Measurements from ENCODE around the gene AKAP12.

The AKAP12 gene

GRCh38 chr6:151391471-151392413 lies 152.0 kb downstream of the AKAP12 start, which contains the start of gene ZBTB2:
TSS of gene ZBTB2 (minus strand) at chr6:151391559. CDS start at chr6:151373637, 17,922 bp downstream.
- DNase-seq = peak; percentile 77
- Histone ChIP-seq H3K36me3 (peaks cover 23% of the 10 kb centered on the region), H3K4me3 (ENCODE audit: low read depth, low read length) (peak within 1 kb of the TSS; percentile 91), H3K9me3 (ENCODE audit: severe bottlenecking) (no peaks in the 10 kb centered on the region), H3K27ac (peak within 1 kb of the TSS; percentile 99), H3K27me3 (ENCODE audit: insufficient read depth, low read depth, severe bottlenecking) (no peaks in the 10 kb centered on the region)
- no peak for TF ChIP-seq CTCF (IDR thresholded peaks at IDR 0.05; ENCODE audit: low read depth, low read length)

- no peak for TF ChIP-seq CTCF (IDR thresholded peaks at IDR 0.05; ENCODE audit: low read depth, low read length)
- DNase-seq = no peak
- H3K4me3 ChIP-seq (ENCODE audit: low read depth, low read length) = peak overlapping the region; percentile 91
- H3K36me3 ChIP-seq = peaks cover 28% of the 10 kb centered on the region
- peak overlapping the region; percentile 99 for H3K27ac ChIP-seq
- no peaks in the 10 kb centered on the region for H3K9me3 ChIP-seq (ENCODE audit: severe bottlenecking)
- H3K27me3 ChIP-seq (ENCODE audit: insufficient read depth, low read depth, severe bottlenecking) = no peaks in the 10 kb centered on the region
These were observed 152.7 kb downstream of the AKAP12 start for GRCh38 chr6:151392427-151392826.

GRCh38 chr6:151393410-151393809 lies 153.6 kb downstream of the AKAP12 start:
- no peaks in the 10 kb centered on the region for H3K9me3 ChIP-seq (ENCODE audit: severe bottlenecking)
- H3K27ac ChIP-seq = no peak overlapping the region
- TF ChIP-seq CTCF (IDR thresholded peaks at IDR 0.05; ENCODE audit: low read depth, low read length) = no peak
- no peaks in the 10 kb centered on the region for H3K27me3 ChIP-seq (ENCODE audit: insufficient read depth, low read depth, severe bottlenecking)
- peaks cover 36% of the 10 kb centered on the region for H3K36me3 ChIP-seq
- H3K4me3 ChIP-seq (ENCODE audit: low read depth, low read length) = no peak overlapping the region
- DNase-seq = no peak

GRCh38 chr6:151399679-151400078 lies 159.9 kb downstream of the AKAP12 start:
- Histone ChIP-seq H3K27me3 (ENCODE audit: insufficient read depth, low read depth, severe bottlenecking) (no peaks in the 10 kb centered on the region), H3K4me3 (ENCODE audit: low read depth, low read length) (no peak overlapping the region), H3K9me3 (ENCODE audit: severe bottlenecking) (no peaks in the 10 kb centered on the region), H3K27ac (no peak overlapping the region), H3K36me3 (peaks cover 54% of the 10 kb centered on the region)
- DNase-seq = no peak
- TF ChIP-seq CTCF (IDR thresholded peaks at IDR 0.05; ENCODE audit: low read depth, low read length) = no peak

- H3K27me3 ChIP-seq (ENCODE audit: insufficient read depth, low read depth, severe bottlenecking) = no peaks in the 10 kb centered on the region
- no peaks in the 10 kb centered on the region for H3K9me3 ChIP-seq (ENCODE audit: severe bottlenecking)
- H3K36me3 ChIP-seq = peaks cover 54% of the 10 kb centered on the region
- no peak overlapping the region for H3K4me3 ChIP-seq (ENCODE audit: low read depth, low read length)
- no peak for TF ChIP-seq CTCF (IDR thresholded peaks at IDR 0.05; ENCODE audit: low read depth, low read length)
- no peak overlapping the region for H3K27ac ChIP-seq
- no peak for DNase-seq
These were observed 160.7 kb downstream of the AKAP12 start for GRCh38 chr6:151400473-151400872.

Measured in WERI-Rb-1 (cell line).